ENCODE results near the gene GRAP.
"Not testable (repeated sequence)": the region's sequence is repeated elsewhere in the genome, so short reads cannot be mapped to it uniquely, and the experiment has no call there.

The GRAP gene

DNA sequence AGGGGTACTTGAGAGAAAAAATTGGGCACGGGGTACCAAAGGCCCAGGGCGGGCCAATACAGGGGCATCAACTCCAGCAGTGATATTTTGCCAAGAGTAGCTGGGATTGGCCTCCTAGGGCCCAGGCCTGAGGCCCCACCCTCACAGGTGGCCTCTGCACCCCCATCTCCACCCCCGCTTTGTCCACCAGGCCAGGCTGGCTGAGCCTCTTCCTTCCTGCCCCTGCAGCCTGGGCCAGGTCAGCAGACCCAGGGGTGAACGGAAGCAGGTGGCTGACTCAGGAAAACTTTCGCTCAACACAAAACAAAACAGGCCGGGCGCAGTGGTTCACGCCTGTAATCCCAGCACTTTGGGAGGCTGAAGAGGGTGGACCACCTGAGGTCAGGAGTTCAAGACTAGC lies 3.7 kb downstream of the GRAP start:
- FAIRE-seq; DNase-seq (ENCODE audit: low spot score): not testable (repeated sequence)

DNA sequence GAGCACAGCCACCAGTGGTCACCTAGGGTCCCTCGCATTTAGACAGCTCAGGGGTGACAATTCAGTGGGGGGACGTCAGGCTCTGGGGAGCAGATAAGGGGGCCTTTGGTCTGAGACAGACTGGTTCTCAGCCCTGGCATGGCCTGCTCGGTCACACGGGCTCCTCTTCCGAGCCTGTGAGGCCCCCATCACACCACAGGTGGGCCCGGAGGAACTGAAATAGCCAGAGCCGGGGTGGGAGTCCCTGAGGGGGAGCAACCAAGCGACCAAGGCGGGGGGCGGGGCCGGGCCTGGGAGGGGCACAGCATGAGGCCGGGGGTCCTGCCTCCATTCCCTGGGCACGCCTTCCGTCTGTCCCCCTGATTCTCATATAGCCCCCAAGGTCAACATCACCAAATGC lies 4.4 kb downstream of the GRAP start:
- not testable (repeated sequence) for DNase-seq (ENCODE audit: low spot score); FAIRE-seq

DNA sequence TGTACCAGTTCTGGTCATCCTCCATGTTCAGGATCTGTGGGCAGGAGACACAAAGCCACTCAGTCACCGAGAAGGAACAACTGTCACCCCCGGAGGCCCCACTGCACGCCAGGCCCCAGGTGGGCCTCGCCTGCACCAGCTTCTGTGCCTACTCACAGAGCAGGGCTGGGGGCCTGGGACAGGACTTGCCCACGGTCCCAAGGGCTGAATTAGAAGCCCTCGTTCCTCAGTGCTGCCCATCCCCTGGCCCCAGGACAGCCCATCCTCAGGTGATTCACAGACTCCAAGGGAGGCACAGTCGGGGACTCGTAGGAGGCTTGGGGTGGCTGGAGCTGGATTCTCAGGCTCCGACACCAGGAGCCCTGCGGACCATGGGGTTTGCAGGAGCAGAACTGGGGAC lies 4.9 kb downstream of the GRAP start:
- DNase-seq (ENCODE audit: low spot score); FAIRE-seq: not testable (repeated sequence)

DNA sequence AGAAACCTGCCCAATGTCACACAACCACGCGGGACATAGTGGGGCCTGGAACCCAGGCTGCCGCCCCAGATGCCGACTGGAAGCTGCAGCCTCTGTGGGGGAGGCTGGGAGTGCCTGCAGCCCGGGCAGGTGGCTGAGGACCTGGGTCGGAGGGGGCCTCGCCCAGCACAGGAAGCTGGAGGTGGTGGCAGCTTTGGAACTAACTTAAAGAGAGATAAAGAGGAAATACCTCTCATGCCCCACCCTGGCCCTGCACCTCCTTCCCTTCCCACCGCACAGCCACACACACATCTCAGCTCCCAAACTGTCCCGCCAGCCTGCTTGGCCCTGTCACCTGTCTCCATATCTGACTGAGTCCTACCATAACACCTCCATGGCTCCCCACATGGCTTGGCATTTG lies 6.4 kb downstream of the GRAP start:
- DNase-seq (ENCODE audit: low spot score); FAIRE-seq: not testable (repeated sequence)

DNA sequence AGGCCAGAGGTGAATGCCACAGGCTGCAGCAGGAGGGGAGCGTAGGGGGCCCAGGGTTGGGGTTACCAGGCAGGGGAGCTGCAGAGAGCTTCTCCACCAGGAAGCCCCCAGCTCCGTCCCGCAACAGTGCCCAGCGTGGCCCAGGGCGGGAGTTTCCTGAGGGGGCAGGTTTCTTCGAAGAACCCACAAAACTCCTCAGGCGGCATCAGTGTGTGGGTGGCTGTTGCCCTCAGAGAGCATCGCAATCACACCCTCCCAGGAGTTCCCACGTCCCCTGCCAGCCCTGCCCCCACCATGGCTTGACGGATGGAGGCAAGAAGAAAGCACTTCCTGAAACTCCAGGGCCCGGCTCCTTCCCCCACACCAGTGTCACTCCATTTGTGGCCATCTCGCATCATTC lies 8.0 kb downstream of the GRAP start:
- DNase-seq (ENCODE audit: low spot score); FAIRE-seq: not testable (repeated sequence)

DNA sequence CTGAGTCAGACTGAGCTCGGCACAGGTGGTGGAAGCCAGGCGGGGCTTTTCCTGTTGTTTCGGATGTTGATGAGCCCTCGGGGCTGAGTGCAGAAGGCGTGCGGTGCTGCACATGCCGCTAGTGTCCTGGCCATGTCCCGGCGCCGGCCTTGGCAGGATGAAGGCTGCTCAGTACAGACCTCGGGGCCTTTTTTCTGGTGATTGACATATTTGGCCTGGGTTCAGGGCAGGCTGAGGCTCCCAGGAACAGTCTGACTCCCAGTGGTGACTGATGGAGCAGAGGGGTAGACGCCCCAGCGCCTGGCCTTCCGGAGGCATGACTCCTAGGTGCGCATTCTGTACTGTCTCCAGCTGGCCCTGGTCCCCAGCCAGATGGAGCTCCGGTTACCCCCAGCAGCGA lies 8.8 kb downstream of the GRAP start:
- DNase-seq (ENCODE audit: low spot score); FAIRE-seq: not testable (repeated sequence)

DNA sequence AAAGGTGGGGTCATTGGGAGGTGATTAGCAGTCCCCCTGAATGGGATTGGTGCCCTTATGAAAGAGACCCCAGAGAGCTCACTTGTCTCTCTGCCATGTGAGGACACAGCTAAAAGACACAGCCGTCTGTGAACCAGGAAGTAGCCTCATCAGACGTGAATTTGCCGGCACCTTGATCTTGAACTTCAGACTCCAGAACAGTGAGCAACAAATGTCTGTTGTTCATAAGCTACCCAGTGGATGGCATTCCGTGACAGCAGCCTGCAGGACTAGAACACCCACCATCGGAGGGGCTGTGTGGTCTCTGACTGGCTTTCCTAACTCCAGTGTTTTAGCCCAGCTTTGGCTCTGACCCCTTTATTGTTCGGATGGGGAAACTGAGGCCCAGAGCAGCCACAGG lies 9.2 kb downstream of the GRAP start:
- not testable (repeated sequence) for DNase-seq (ENCODE audit: low spot score); FAIRE-seq

DNA sequence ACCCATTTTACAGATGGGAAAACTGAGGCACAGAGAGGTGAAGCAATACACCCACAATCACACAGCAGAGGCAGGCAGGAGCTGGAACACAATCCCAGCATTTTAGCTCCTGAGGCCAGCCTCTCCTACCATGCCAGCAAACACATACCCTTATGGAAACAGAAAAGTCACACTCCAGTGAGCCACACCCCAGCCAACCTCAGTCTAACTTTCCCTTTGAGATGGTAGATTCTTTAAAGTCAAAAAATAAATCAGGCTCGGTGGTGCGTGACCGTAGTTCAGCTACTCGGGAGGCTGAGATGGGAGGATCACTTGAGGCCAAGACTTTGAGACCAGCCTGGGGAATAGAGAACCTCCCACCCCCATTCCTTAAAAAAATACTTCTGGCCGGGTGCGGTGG lies 10.6 kb downstream of the GRAP start:
- DNase-seq (ENCODE audit: low spot score); FAIRE-seq: not testable (repeated sequence)

DNA sequence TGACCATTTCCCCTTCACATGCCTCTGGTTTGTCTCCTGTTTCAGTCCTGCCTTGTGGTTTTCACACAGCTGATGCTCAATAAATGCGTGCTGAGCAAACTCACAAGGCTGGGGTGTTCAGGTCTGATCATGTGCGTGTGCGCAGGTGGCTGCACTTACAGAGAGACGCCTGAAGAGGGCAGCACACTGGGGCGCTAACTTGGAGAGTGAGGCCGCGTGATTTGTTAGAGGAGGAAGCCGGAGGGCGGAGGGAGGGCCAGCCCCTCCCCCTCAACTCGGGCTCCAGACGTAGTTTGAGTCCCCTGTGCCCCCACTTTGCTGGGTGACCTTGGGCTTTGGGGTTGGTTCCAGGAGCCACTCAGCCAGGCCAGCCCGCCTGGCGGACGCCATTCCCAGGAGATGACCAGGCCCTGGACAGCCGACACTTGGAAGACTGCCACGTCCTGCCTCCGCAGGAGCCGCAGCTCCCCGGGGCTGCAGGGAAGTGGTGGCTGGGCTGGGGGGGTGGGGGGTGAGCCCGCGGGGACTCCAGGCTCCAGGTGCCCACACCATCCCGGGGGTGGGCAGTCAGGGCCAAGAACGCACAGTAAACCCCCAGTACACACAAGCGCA lies 14.3 kb downstream of the GRAP start:
- FAIRE-seq; DNase-seq (ENCODE audit: low spot score): not testable (repeated sequence)

DNA sequence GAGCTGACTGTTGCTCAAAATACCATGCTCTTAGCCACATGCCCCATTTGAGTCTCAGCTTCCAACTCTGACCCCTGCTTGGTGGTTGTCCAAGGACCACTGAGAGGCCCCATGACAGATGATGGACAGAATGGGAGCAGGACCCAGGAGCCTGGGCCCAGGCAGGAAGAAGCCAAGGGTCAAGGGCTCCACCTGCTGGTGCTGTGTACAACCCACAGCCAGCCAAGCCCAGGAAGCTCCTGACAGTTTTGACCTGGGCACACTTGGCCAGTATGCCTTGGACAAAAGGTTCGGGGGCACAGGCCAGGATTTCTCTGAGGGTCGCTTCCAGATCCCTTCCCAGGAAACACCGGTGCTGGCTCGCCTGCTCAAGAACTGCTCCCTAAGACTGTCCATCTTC lies 15.0 kb downstream of the GRAP start:
- FAIRE-seq; DNase-seq (ENCODE audit: low spot score): not testable (repeated sequence)

DNA sequence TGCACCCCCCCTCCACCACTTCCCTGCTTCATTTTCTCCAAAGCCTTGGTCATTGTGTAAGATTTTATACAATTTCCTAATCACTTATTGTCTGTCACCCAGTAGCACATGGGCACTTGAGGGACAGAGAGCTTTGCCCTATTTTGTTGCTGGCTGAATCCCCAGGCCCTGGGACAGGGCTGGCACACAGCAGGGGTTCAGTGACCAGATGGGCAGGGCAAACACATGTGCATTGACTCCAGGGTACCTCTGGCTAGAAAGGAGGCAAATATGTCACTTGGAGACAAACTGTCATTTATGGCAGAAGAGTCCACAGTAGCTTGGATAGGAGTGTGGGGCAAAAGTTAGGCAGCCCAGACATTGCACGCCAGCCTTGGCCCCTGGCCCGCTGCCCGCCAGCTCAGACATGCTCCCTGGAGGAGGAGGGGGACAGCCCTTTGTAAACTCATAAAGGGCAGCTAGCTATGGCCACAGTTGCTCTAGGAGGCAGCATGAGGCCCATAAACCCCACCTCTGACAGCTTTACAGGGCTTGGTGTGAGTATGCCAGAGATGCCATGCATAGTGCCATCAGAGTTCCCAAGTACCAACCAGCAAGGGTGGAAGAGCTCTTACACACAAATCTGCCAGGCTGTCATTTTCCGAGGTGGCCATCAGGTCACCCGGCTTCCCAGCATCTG lies 15.8 kb downstream of the GRAP start:
- not testable (repeated sequence) for DNase-seq (ENCODE audit: low spot score); FAIRE-seq

DNA sequence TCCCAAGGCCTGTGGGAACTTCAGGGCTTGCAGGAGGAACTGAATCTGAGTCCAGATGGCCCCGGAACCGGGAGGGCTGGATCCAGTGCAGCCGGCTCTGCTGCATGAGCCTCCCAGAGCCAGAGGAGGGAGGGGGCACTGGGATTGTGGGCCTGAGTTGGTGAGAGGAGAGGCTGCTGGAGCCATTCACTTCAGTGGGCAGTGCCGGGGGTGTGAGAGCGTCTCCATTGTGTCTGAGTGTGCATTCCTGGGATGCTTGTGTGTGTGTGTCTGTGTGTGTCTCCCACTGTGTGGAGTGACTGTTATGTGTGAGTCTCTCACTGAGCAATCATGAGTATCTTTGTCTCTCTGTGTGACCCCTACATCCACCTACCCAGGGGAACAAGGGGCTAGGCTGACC lies 17.0 kb downstream of the GRAP start:
- not testable (repeated sequence) for FAIRE-seq; DNase-seq (ENCODE audit: low spot score)

DNA sequence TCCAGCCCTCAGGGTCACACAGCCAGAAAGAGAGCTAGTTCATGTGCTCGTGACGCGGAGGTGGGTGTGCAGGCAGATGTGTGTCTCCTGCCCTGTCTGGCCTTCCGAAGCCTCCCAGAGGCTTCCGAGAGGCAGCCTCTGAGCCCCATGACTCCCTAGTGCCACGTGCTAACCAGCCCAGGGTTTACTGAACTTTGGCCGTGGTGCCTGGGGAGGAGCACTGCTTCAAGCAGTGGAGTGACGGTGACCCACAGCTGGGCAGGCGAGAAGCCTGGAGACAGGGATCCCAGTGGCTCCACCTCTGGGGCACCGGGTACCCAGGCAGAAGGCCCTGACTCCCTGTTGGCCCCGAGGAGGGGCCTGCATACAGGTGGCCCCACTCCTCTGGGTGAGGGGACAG lies 18.1 kb downstream of the GRAP start:
- FAIRE-seq; DNase-seq (ENCODE audit: low spot score): not testable (repeated sequence)

DNA sequence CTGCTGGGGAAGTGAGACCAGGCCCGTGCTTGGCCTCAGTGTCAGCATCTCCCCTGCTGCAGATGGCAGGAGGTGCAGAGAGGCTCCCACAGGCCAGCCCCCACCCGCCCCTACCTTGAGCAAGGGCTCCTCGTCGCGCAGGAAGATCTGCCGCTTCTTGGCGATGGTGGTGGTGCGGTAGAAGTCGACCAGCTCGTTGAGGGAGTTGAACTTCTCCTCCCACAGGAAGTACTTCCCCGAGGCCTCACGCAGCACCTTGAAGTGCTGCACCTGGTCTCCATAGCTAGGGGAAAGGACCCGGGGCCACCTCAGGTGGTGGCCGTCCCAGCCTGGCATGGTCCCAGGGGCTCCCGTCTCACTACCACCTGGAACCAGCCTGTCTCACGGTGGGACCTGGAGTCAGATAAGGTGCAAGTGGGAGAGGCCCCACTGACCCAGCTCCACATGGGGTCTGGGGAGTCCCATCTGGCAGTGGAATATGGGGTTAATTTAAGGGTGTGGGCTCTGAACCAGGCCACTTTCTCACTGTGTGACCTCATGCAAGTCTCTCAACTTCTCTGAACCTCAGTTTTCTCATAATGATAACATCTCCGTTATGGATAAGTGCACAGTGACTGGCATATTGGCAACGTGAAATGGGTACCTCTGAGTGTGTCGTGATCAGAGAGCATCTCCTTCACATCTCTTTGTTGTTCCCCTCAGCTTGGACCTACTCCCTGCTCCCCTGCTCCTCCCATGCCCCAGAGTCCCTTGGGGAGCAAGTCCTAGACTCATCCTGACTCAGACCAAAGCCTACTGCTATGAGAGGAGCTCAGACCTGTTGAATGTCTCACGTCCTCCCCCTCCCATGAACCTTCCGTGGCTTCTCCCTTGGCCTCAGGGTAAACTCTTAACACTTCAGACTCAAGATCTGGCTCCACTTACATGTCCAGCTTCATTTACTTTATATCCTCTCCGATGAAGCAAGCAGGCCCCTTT lies 22.4 kb downstream of the GRAP start:
- DNase-seq (ENCODE audit: low spot score): no peak

DNA sequence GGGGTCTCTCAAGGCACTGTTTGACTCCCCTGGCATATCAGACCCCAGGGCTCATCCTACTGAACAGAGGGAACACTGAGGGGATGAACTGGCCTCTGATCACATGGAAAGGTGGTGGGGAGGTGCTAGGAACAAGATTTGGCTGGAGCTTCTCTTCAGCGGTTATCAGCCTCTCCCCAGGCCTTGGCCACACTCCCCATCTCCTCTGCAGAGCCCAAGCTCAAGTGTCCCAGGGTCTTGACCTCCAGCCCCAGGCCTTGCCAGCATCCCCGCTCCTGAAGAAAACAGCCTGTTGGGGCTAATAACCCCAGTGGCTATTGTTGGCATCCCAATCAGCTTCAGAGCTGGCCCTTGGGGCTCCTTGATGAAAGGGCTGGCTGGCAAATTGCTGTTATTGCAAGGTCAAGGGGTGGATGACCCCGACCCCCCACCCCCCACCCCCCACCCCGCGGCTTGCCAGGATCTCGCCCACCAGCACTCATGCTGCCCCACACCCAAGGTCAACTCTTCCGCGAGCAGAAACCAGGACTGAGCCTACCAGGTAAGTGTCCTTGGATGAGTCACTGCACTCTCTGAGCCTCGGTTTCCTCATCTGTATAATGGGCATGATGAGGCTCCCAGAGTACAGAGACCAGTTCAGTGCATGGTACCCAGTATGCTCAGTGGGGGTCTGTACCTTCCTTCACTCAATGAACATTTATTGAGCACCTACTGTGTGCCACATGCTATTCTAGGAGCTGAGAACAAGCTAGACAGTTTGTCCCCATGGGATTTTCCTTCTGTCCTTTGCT lies 23.4 kb downstream of the GRAP start:
- FAIRE-seq (no peak), DNase-seq (ENCODE audit: low spot score) (no peak)

More for the DNA sequence above, 22.4 kb downstream of the GRAP start:
- FAIRE-seq: no peak

DNA sequence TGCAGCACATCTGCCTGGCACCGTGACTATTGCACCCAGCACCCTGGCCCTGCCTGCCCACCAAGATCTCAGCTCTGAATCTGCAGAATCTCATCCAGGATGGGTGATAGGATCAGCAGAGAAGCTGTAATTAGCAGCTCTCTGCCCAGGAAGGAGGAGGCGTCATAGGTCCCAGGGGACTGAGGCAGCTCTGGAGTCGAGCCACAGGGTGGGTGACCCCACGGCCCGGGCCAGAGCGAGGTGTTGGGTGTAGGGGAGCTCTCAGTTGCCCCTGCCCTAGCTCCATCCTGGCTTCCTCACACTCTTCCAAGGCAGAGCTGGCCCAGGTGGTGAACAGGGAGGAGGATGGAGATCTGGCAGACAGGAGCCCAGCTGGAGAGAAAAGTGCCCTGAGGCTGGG lies 24.0 kb downstream of the GRAP start:
- FAIRE-seq (no peak), DNase-seq (ENCODE audit: low spot score) (no peak)

DNA sequence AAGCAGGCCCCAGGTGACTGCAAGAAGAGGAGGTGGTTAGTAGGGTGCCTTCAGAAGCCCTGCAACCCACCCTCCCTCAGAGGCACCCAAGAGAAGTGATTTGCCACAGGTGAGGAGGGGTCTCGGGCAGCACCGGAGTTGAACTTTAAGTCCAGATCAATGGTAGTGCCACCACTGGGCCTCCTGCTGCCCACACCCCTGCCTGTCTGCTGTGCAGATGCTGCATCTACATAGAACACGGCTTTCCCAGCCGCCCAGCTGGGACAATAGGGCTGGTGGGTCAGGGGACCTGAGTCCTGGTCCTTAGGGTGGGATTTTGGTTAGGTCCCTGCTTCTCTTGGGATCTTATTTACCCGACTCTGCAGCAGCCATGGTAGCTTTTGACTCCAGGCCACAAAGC lies 24.6 kb downstream of the GRAP start:
- DNase-seq (ENCODE audit: low spot score) (no peak), FAIRE-seq (no peak)

DNA sequence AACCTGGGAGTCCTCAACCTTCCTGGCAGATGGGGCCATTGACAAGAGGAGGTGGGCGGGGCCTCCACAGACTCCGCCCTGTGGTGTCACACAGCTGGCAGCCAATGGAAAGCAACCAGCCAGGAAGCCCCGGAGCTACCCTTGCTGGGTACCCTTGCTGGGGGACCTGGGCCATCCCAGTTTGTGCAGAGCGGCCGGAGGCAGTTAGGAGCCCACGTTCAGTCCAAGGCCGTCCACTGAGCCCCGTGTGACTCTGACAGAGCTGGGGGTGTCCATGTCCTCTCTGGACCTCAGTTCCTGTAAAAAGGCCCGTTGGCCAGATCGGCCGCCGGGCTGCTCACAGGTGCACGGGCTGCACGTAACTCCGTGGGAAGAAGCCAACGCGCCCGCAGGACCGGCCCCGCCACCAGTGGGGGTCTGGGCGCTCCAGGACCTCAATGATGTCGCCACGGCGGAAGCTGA lies 25.1 kb downstream of the GRAP start:
- DNase-seq (ENCODE audit: low spot score) (no peak), FAIRE-seq (no peak)

DNA sequence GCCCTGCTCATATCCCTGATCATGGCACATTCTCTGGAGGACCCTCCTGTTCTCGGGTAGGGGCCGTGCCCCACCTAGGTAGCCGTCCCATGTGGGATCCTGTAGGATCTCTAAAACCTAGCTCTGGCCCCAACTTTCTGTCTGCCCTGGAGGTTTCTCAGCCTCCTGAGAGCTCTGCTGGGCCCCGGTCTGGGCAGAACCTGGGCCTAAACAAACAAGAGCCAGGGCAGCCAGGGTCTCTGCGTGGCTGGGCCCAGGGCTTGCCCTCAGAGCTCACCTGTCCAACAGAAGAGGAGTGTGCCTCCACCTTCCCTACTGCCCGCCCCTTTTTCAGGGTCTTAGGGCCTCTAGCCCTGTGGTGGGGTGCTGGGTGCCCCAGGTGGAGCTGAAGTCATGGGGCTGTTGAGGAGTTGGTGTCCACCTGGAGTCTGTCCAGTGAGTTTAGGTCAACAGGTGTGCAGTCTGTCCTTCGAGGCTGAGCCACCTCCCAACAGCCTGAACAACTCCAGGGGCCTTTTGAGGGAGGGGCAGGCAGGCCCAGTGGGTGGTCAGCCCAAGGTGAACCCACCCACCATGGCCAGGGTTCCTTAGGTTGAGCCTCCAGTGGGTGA lies 25.6 kb downstream of the GRAP start:
- not testable (repeated sequence) for FAIRE-seq

DNA sequence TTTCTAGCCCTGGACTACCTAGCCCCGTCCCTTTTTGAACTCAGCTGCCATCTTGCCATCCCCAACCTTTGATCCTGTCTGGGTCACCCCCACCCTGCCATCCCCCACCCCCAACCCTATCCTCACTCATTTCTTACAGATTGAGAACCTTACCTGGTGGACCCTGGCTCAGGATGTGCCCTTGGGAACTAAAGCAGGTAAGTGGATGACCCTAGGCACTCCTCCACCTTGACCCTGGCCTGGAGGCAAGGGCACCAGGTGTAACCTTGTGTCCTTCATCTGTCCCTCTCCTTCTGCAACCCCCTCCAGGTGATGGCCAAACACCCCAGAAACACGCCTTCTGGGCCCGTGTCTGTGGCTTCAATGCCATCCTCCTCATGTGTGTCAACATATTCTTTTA lies 26.7 kb downstream of the GRAP start:
- FAIRE-seq (no peak), DNase-seq (ENCODE audit: low spot score) (no peak)

More for the DNA sequence above, 25.6 kb downstream of the GRAP start:
- DNase-seq (ENCODE audit: low spot score): not testable (repeated sequence)

Data from RCC 7860 (cell line).